CD14-positive monocyte (primary cell): ENCODE measurements around the gene IL17D. TPM values are rescaled to one million over a fixed set of nuclear protein-coding genes. Genes with fewer than 3 reads are reported as not detected.

Experiments used
- DNase-seq, 3 donors: peaks; one replicate each; pipeline ENCODE4 v3.0.0-alpha.2; 2011 to 2022
- H2AFZ ChIP-seq: 2 replicates; pipeline ENCODE4 v1.6.0; 2012; ENCODE audit warnings: mild to moderate bottlenecking, low read depth, low read length, inconsistent platforms; ENCODE audit not compliant: insufficient read depth, poor library complexity, severe bottlenecking
- H3K27ac ChIP-seq, 2 donors: 1 replicate in 1 of 2; 2 replicates in 1 of 2; pipeline ENCODE4 v1.5.1; 2012 to 2013; ENCODE audit warnings: low read length in 2 of 2, control low read depth in 1 of 2, inconsistent platforms in 1 of 2, low read depth in 1 of 2, mild to moderate bottlenecking in 1 of 2
- H3K27me3 ChIP-seq, 2 donors: one replicate each; pipeline versions ENCODE4 v1.6.0 to v1.6.1; 2011 to 2013; ENCODE audit warnings: low read length in 2 of 2; ENCODE audit not compliant: control insufficient read depth in 2 of 2, insufficient read depth in 2 of 2
- H3K36me3 ChIP-seq, 2 donors: replicated peaks in 1 of 2; 1 replicate in 1 of 2; 2 replicates in 1 of 2; pipeline versions ENCODE4 v1.5.1 to v1.6.1; 2012 to 2013; ENCODE audit warnings: low read length in 2 of 2, control low read depth in 1 of 2, inconsistent platforms in 1 of 2, mild to moderate bottlenecking in 1 of 2; ENCODE audit not compliant: insufficient read depth in 2 of 2, control insufficient read depth in 1 of 2
- H3K4me1 ChIP-seq, 2 donors: 1 replicate in 1 of 2; 2 replicates in 1 of 2; pipeline versions ENCODE4 v1.5.1 to v1.6.1; 2012 to 2013; ENCODE audit warnings: low read length in 2 of 2, control low read depth in 1 of 2, inconsistent platforms in 1 of 2, mild to moderate bottlenecking in 1 of 2, moderate library complexity in 1 of 2; ENCODE audit not compliant: insufficient read depth in 2 of 2, control insufficient read depth in 1 of 2
- H3K4me2 ChIP-seq: replicated peaks from 2 replicates; pipeline ENCODE3; 2012; ENCODE audit warnings: low read length, moderate library complexity, mild to moderate bottlenecking; ENCODE audit not compliant: poor library complexity, severe bottlenecking; ENCODE audit errors: extremely low read depth
- H3K4me3 ChIP-seq, 3 experiments: fragments of 200-600 bp in 1 of 3; sonication (generic) in 1 of 3; replicated peaks in 1 of 3; 1 replicate in 2 of 3; 2 replicates in 1 of 3; pipeline ENCODE4 v1.5.1; 2011 to 2013; ENCODE audit warnings: low read length in 3 of 3, mild to moderate bottlenecking in 3 of 3, control low read depth in 2 of 3, low read depth in 2 of 3, inconsistent platforms in 1 of 3, moderate library complexity in 1 of 3
- H3K79me2 ChIP-seq: 2 replicates; pipeline ENCODE4 v1.6.0; 2012; ENCODE audit warnings: mild to moderate bottlenecking, control low read depth, inconsistent platforms, low read length, moderate library complexity; ENCODE audit not compliant: insufficient read depth
- H3K9ac ChIP-seq: 2 replicates; pipeline ENCODE4 v1.6.0; 2017; ENCODE audit warnings: low read length, mild to moderate bottlenecking; ENCODE audit not compliant: insufficient read depth, poor library complexity, severe bottlenecking
- H3K9me3 ChIP-seq, 2 donors: replicated peaks in 1 of 2; 1 replicate in 1 of 2; 2 replicates in 1 of 2; pipeline versions ENCODE4 v1.5.1 to v1.6.1; 2012 to 2013; ENCODE audit warnings: low read length in 2 of 2, control low read depth in 1 of 2; ENCODE audit not compliant: control insufficient read depth in 1 of 2, insufficient read depth in 1 of 2
- H4K20me1 ChIP-seq: 2 replicates; pipeline ENCODE4 v1.6.0; 2012; ENCODE audit warnings: mild to moderate bottlenecking, low read length, control low read depth, moderate library complexity; ENCODE audit not compliant: insufficient read depth
- H3K27ac Mint-ChIP-seq, 7 donors: one replicate each; pipeline ENCODE4 v1.8.0; 2020; ENCODE audit warnings: mild to moderate bottlenecking in 7 of 7, mixed read lengths in 7 of 7, moderate library complexity in 6 of 7, inconsistent platforms in 2 of 7
- H3K27me3 Mint-ChIP-seq, 3 donors: one replicate each; pipeline ENCODE4 v1.8.0; 2021 to 2022; ENCODE audit warnings: low read depth in 3 of 3, mild to moderate bottlenecking in 3 of 3, mixed read lengths in 3 of 3, moderate library complexity in 3 of 3, inconsistent platforms in 1 of 3
- H3K36me3 Mint-ChIP-seq, 2 donors: one replicate each; pipeline ENCODE4 v1.8.0; 2020; ENCODE audit warnings: mixed read lengths in 2 of 2, inconsistent platforms in 1 of 2, mild to moderate bottlenecking in 1 of 2
- H3K4me1 Mint-ChIP-seq: one replicate; pipeline ENCODE4 v1.8.0; 2020; ENCODE audit warnings: mild to moderate bottlenecking, mixed read lengths
- H3K4me3 Mint-ChIP-seq, 2 donors: one replicate each; pipeline ENCODE4 v1.8.0; 2020; ENCODE audit warnings: mild to moderate bottlenecking in 2 of 2, mixed read lengths in 2 of 2, moderate library complexity in 1 of 2
- H3K9me3 Mint-ChIP-seq, 7 donors: one replicate each; pipeline ENCODE4 v1.8.0; 2020 to 2022; ENCODE audit warnings: mixed read lengths in 7 of 7, mild to moderate bottlenecking in 6 of 7, moderate library complexity in 6 of 7, inconsistent platforms in 2 of 7
- CTCF ChIP-seq: fragments of 200-600 bp; IDR thresholded peaks from one replicate; pipeline ENCODE4 v1.8.0; 2022; ENCODE audit warnings: antibody characterized with exemption, mild to moderate bottlenecking
- WGBS: methylation state at CpG from one replicate; pipeline ENCODE4 v1.1.5; 2013; ENCODE audit warnings: missing lambda C conversion rate; ENCODE audit not compliant: insufficient coverage; 5-methylcytosine and 5-hydroxymethylcytosine counted together
- intact Hi-C, 2 donors: fragments of 100-400 bp; cut with micrococcal nuclease; formaldehyde crosslinking; loops; one replicate each; pipeline versions ENCODE4 v1.15.0 to v1.15.1; 2023
- polyA plus RNA-seq, 3 donors: library from polyadenylated mRNA; depleted of rRNA in 1 of 3; unstranded in 2 of 3; stranded (reverse) in 1 of 3; fragments of 300-500 nt in 2 of 3; fragments of >200 nt in 1 of 3; fragmentation: Illumina TruSeq in 2 of 3; gene quantifications; 1 replicate in 2 of 3; 2 replicates in 1 of 3; pipeline ENCODE4 v1.2.3, GENCODE V29; 2012 to 2021

Gene IL17D
- polyA plus RNA-seq, 3 donors, result not detected

GRCh38 chr13:20689291-20689690 is 14.2 kb upstream of the IL17D start:
- no CpG with 5 or more reads among the region's 3 CpGs for WGBS
- H3K9ac ChIP-seq, result no peak overlapping the region
- no peak overlapping the region for H3K4me3 ChIP-seq
- no peaks in the 10 kb centered on the region for H3K27me3 ChIP-seq
- no peak for TF ChIP-seq CTCF
- Mint-ChIP-seq H3K4me3 (no peak overlapping the region), H3K27ac (no peak overlapping the region), H3K9me3 (no peaks in the 10 kb centered on the region), H3K4me1 (peaks cover 6% of the 10 kb centered on the region), H3K36me3 (peaks cover 0 to 3% of the 10 kb centered on the region in 2 donors), H3K27me3 (peaks cover 0 to 3% (median 0%) of the 10 kb centered on the region in 3 donors)
- H3K4me2 ChIP-seq, result no peak overlapping the region
- H3K27ac ChIP-seq, result no peak overlapping the region
- no peaks in the 10 kb centered on the region for H3K4me1 ChIP-seq
- no peaks in the 10 kb centered on the region for H3K36me3 ChIP-seq
- H2AFZ ChIP-seq, result no peak overlapping the region
- DNase-seq, result no peak
- H3K79me2 ChIP-seq, result no peaks in the 10 kb centered on the region
- no peaks in the 10 kb centered on the region for H3K9me3 ChIP-seq
- H4K20me1 ChIP-seq, result no peaks in the 10 kb centered on the region
- intact Hi-C loops, result no loop called here

GRCh38 chr13:20691616-20692015 is 11.9 kb upstream of the IL17D start:
- Histone ChIP-seq H2AFZ (no peak overlapping the region), H3K4me3 (no peak overlapping the region), H3K4me1 (no peaks in the 10 kb centered on the region), H3K27ac (no peak overlapping the region), H3K36me3 (no peaks in the 10 kb centered on the region), H3K9me3 (no peaks in the 10 kb centered on the region), H4K20me1 (no peaks in the 10 kb centered on the region), H3K9ac (no peak overlapping the region), H3K27me3 (no peaks in the 10 kb centered on the region), H3K79me2 (no peaks in the 10 kb centered on the region), H3K4me2 (no peak overlapping the region)
- H3K4me3 Mint-ChIP-seq, result no peak overlapping the region
- no peak overlapping the region for H3K27ac Mint-ChIP-seq
- peaks cover 3% of the 10 kb centered on the region for H3K4me1 Mint-ChIP-seq
- peaks cover 0 to 6% (median 0%) of the 10 kb centered on the region in 3 donors for H3K27me3 Mint-ChIP-seq
- no peaks in the 10 kb centered on the region for H3K9me3 Mint-ChIP-seq
- TF ChIP-seq CTCF, result no peak
- intact Hi-C loops, result loop anchor here in 1 of 2 donors (10.0 kb wide), 1 partner anchor 197 kb away; no protein-coding TSS in a partner anchor
- DNase-seq, result no peak
- no CpG with 5 or more reads among the region's 4 CpGs for WGBS
- peaks cover 0 to 3% of the 10 kb centered on the region in 2 donors for H3K36me3 Mint-ChIP-seq
